Measurements from ENCODE around the gene PARD3B.

DNA sequence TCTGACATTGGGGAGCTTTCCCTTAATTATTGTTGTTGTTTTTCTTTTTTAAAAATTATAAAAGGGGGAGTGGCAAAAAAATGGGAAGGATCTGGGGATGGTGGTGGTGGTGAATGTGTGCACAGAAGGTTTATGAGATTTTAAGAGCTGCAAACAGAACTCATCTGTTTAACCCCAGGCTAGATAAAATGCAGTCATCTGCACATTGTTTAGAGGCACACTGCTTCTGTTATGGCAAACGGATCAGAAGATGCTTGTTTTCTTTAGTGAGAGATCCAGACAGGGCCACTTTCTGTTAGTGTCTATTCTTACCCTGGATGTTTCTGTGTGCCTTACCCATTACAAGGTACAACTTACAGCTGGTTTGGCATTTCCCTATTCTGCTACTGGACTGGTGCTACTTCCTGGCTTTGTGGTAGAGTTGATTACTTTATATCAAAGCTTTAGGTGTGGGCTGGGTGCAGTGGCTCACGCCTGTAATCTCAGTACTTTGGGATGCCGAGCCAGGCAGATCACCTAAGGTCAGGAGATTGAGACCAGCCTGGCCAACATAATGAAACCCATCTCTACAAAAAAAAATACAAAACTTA is 1068.8 kb downstream of the PARD3B start:
- TF ChIP-seq, protein P1, sequence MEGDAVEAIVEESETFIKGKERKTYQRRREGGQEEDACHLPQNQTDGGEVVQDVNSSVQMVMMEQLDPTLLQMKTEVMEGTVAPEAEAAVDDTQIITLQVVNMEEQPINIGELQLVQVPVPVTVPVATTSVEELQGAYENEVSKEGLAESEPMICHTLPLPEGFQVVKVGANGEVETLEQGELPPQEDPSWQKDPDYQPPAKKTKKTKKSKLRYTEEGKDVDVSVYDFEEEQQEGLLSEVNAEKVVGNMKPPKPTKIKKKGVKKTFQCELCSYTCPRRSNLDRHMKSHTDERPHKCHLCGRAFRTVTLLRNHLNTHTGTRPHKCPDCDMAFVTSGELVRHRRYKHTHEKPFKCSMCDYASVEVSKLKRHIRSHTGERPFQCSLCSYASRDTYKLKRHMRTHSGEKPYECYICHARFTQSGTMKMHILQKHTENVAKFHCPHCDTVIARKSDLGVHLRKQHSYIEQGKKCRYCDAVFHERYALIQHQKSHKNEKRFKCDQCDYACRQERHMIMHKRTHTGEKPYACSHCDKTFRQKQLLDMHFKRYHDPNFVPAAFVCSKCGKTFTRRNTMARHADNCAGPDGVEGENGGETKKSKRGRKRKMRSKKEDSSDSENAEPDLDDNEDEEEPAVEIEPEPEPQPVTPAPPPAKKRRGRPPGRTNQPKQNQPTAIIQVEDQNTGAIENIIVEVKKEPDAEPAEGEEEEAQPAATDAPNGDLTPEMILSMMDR (IDR thresholded peaks at IDR 0.05), result no peak
- TF ChIP-seq POLR2A (IDR thresholded peaks at IDR 0.05) (no peak), POLR2AphosphoS5 (IDR thresholded peaks at IDR 0.05) (no peak)

All from stomach (tissue), 4 donors.